ENCODE data around the gene SPACA7.

Gene SPACA7

DNA sequence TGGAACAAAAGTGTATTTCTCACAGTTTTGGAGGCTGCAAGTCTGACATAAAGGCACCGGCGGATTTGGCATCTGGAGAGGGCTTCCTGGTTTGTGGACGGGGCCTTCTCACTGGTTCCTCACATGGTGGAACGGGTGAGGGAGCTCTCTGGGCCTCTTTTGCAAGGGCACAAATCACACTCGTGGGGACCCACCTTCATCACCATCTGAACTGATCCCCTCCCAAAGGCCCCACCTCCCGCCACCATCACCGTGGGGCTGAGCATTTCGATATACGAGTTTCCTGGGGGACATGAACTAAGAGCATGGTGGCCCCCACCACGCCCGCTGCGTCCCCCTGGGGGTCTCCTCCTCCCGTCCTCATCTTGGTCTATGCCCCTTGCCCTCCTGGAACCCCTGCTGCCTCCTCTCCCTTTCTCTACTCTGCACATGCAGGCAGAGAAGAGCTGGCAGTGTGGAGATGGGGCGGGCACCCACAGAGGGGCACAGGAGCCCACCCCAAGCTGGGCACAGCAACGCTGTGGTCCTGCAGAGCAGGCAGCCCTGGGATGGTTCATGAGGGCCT lies 20.8 kb upstream of the SPACA7 start:
- TF ChIP-seq, protein P1, sequence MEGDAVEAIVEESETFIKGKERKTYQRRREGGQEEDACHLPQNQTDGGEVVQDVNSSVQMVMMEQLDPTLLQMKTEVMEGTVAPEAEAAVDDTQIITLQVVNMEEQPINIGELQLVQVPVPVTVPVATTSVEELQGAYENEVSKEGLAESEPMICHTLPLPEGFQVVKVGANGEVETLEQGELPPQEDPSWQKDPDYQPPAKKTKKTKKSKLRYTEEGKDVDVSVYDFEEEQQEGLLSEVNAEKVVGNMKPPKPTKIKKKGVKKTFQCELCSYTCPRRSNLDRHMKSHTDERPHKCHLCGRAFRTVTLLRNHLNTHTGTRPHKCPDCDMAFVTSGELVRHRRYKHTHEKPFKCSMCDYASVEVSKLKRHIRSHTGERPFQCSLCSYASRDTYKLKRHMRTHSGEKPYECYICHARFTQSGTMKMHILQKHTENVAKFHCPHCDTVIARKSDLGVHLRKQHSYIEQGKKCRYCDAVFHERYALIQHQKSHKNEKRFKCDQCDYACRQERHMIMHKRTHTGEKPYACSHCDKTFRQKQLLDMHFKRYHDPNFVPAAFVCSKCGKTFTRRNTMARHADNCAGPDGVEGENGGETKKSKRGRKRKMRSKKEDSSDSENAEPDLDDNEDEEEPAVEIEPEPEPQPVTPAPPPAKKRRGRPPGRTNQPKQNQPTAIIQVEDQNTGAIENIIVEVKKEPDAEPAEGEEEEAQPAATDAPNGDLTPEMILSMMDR (IDR thresholded peaks at IDR 0.05; ENCODE audit: control insufficient read depth, extremely low read depth, insufficient read depth) = no peak
- H3K4me3 ChIP-seq (ENCODE audit: low read depth, low read length) = no peak overlapping the region
- DNase-seq (ENCODE audit: low read depth) = no peak

DNA sequence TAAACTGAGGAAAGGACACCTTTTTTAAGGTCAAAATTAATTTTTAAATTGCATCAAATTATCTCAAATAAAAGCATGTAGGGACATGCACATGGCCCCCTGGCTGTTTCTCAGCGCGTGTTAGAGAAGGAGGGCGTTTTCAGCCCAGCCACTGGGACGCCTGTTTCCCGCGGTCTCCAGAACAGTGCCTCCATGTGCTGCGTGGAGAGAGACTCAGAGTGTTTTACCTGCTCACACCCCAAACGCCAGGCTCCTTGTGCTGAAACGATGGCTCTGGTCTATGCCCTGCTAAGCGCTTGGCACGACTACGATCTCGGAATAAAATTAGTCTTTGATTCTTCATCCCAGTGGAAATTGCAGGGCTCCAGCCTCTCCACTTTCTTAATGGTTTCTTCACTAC lies 20.0 kb upstream of the SPACA7 start:
- TF ChIP-seq, protein P1 (IDR thresholded peaks at IDR 0.05; ENCODE audit: control insufficient read depth, extremely low read depth, insufficient read depth) = no peak
- DNase-seq (ENCODE audit: low read depth) = no peak
- no peak overlapping the region for H3K4me3 ChIP-seq (ENCODE audit: low read depth, low read length)

DNA sequence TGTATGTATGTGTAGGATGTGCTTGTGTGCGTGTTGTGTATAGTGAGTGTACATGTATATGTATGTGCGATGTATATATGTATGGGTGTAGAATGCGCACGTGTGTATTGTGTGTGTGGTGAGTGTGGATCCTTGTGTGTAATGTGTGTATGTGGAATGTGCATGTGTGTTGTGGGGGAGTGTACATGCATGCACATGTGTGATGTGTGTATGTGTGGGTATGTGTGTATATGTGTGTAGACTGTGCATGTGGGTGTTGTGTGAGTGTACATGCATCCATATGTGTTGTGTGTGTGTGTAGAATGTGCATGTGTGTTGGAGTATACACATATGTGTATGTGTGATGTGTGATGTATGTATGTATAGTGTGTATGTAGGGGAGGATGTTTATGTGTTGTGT lies 18.0 kb upstream of the SPACA7 start:
- no peak overlapping the region for H3K4me3 ChIP-seq (ENCODE audit: low read depth, low read length)
- DNase-seq (ENCODE audit: low read depth) = no peak
- TF ChIP-seq, protein P1 (IDR thresholded peaks at IDR 0.05; ENCODE audit: control insufficient read depth, extremely low read depth, insufficient read depth) = no peak

DNA sequence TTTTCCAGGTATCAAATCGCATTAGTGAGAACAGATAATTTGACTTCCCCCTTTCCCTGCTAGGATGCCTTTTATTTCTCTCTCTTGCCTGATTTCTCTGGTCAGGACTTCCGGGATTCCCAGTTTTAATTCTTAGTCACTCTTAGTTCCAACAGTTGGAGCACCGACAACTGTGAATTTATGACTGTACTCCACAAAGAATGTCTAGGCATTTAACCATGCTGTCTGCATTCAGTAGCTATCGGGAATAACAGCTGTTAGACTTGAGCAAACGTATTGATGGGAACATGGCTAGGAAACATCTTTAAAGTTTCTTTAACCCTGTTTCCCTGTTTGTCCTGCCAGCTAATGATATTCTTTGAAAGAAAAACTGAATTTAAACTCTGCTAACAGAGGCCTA lies 14.1 kb upstream of the SPACA7 start:
- DNase-seq (ENCODE audit: low read depth) = no peak
- TF ChIP-seq, protein P1 (IDR thresholded peaks at IDR 0.05; ENCODE audit: control insufficient read depth, extremely low read depth, insufficient read depth) = no peak
- H3K4me3 ChIP-seq (ENCODE audit: low read depth, low read length) = no peak overlapping the region

DNA sequence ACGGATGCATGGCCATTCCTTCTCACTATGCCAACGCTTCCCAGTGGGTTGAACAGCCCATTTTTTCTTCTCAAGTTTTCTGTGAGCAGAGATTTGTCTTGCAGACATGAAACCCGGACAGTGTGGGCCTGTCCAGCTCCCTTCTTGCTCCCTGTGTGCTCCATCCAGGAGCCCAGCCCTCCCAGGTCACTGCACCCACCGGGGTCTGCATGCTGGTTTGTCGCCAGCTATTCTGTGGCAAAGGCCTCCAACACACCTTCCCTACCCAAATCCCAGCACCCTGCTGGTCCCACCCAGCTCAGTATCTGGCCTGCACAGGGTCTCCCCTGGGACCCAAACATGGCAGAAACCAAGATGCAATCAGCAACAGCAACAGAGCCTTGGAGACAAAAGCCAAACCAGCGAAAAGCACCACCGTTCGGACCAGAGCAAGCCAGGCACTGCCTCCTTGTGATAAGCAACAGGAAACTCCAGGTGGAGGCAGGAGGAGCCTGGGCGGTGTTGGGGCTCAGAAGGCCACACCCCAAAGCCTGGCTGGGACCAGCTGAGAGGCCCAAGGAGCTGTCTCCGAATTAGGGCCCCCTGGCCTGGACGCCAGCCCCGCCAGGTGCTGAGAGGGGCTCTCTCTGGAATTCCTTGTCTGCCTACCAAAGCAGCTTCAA lies 12.2 kb upstream of the SPACA7 start:
- no peak overlapping the region for H3K4me3 ChIP-seq (ENCODE audit: low read depth, low read length)
- TF ChIP-seq, protein P1 (IDR thresholded peaks at IDR 0.05; ENCODE audit: control insufficient read depth, extremely low read depth, insufficient read depth) = no peak

DNA sequence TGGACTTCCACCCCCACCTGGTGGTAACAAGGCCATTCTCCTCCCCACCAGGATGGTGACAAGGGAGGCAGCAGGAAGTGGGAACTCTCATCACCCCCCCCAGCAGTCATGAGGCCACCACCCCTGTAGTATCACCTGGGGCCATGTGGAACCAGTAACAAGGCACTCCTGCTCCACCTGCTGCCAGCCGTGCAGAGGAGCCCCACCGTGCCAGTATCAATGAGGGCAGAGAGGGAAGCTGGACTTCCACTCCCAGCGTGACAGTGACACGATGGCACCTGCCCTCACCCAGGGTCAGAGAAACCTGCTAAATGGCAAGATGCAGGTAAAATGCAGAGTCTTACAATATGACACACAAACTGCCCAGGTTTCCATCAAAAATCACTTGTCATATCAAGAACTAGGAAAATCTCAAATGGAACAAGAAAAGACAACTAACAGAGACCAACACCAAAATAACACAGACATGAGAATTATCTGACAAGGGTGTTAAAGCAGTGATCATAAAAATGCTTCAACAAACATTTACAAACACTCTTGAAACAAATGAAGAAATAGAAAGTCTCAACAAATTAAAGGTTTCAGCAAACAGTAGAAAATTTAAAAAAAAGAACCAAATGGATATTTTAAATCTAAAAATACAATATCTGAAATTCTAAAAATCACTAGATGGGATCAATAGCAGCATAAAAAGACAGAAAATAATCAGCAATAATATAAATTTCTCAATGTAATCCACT lies 9.1 kb upstream of the SPACA7 start:
- TF ChIP-seq, protein P1 (IDR thresholded peaks at IDR 0.05; ENCODE audit: control insufficient read depth, extremely low read depth, insufficient read depth) = 0 out of 2 replicates have a peak, but pooled peaks have one; percentile 8
- H3K4me3 ChIP-seq (ENCODE audit: low read depth, low read length) = no peak overlapping the region
- DNase-seq (ENCODE audit: low read depth) = no peak

More for the DNA sequence above, 12.2 kb upstream of the SPACA7 start:
- DNase-seq (ENCODE audit: low read depth) = no peak

All from LNCaP clone FGC (cell line).